Measurements from ENCODE around the gene NEDD9. TPM values are rescaled to one million over a fixed set of nuclear protein-coding genes. Genes with fewer than 3 reads are reported as not detected.

The NEDD9 gene
- total RNA-seq, 4 donors from 2014 or later: 36.2 to 99.1 (median 70.2) TPM

- no peak for DNase-seq
- intact Hi-C loops (cut with DNase I; ENCODE audit: low total_unique reads): no loop called here
- Histone ChIP-seq H3K27ac (no peak overlapping the region), H3K36me3 (no peaks in the 10 kb centered on the region), H3K27me3 (no peaks in the 10 kb centered on the region), H3K4me1 (no peaks in the 10 kb centered on the region), H3K4me3 (no peak overlapping the region), H3K9me3 (no peaks in the 10 kb centered on the region)
- TF ChIP-seq, protein P1, sequence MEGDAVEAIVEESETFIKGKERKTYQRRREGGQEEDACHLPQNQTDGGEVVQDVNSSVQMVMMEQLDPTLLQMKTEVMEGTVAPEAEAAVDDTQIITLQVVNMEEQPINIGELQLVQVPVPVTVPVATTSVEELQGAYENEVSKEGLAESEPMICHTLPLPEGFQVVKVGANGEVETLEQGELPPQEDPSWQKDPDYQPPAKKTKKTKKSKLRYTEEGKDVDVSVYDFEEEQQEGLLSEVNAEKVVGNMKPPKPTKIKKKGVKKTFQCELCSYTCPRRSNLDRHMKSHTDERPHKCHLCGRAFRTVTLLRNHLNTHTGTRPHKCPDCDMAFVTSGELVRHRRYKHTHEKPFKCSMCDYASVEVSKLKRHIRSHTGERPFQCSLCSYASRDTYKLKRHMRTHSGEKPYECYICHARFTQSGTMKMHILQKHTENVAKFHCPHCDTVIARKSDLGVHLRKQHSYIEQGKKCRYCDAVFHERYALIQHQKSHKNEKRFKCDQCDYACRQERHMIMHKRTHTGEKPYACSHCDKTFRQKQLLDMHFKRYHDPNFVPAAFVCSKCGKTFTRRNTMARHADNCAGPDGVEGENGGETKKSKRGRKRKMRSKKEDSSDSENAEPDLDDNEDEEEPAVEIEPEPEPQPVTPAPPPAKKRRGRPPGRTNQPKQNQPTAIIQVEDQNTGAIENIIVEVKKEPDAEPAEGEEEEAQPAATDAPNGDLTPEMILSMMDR (IDR thresholded peaks at IDR 0.05): no peak
- TF ChIP-seq POLR2A (IDR thresholded peaks at IDR 0.05): no peak
Observed at GRCh38 chr6:11185204-11185842, 47.1 kb downstream of the NEDD9 start.

DNA sequence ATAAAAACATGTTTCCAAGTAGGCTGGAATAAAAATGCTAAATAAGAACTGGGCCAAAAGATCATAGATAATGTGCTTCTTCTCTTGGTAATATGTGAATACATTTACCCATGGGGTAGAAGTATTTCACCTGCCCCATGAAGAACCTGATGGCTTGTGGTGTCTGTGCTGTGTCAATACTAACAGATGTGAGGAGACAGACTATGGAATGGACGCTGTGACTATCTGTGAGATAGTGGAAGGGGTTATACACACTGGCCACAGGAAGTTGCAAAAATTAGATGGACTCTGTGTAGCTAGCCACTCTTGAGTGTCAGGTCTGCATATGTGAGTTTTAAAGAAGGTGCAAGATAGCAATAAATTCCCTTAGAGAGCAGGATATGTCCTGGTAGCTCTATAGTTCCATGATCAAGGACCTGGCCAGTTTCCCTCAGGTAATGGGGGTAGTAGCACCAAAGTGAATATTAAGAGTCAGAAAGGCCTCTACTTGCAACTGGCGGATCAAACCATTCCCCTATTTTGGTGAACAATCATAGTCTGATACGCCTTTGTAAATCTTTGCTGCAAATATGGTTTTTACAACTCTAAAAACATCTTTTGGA lies 48.6 kb downstream of the NEDD9 start:
- no peak for TF ChIP-seq POLR2A (IDR thresholded peaks at IDR 0.05)
- TF ChIP-seq, protein P1 (IDR thresholded peaks at IDR 0.05): no peak
- Histone ChIP-seq H3K4me3 (no peak overlapping the region), H3K27me3 (no peaks in the 10 kb centered on the region), H3K9me3 (no peaks in the 10 kb centered on the region), H3K36me3 (no peaks in the 10 kb centered on the region), H3K27ac (no peak overlapping the region), H3K4me1 (no peaks in the 10 kb centered on the region)
- DNase-seq: no peak
- intact Hi-C loops (cut with DNase I; ENCODE audit: low total_unique reads): no loop called here

GRCh38 chr6:11181478-11182136 lies 50.9 kb downstream of the NEDD9 start:
- intact Hi-C loops (cut with DNase I; ENCODE audit: low total_unique reads): no loop called here
- no peak for DNase-seq
- Histone ChIP-seq H3K36me3 (no peaks in the 10 kb centered on the region), H3K4me3 (no peak overlapping the region), H3K27me3 (no peaks in the 10 kb centered on the region), H3K27ac (no peak overlapping the region), H3K9me3 (no peaks in the 10 kb centered on the region), H3K4me1 (no peaks in the 10 kb centered on the region)
- TF ChIP-seq, protein P1 (IDR thresholded peaks at IDR 0.05): no peak
- no peak for TF ChIP-seq POLR2A (IDR thresholded peaks at IDR 0.05)

- TF ChIP-seq, protein P1 (IDR thresholded peaks at IDR 0.05): no peak
- TF ChIP-seq POLR2A (IDR thresholded peaks at IDR 0.05): no peak
- Histone ChIP-seq H3K4me1 (no peaks in the 10 kb centered on the region), H3K9me3 (no peaks in the 10 kb centered on the region), H3K27me3 (no peaks in the 10 kb centered on the region), H3K36me3 (no peaks in the 10 kb centered on the region), H3K4me3 (no peak overlapping the region), H3K27ac (no peak overlapping the region)
- intact Hi-C loops (cut with DNase I; ENCODE audit: low total_unique reads): loop anchor here (10.0 kb wide), 1 partner anchor 315 kb away; no protein-coding TSS in a partner anchor
- DNase-seq: no peak
Observed at GRCh38 chr6:11179419-11180202, 52.9 kb downstream of the NEDD9 start.

Measured in uterus (tissue), 4 donors.